HEK293T (cell line): ENCODE measurements around the gene PCBP3.

Source experiments
- CTCF ChIA-PET: fragments of 350-600 bp; formaldehyde crosslinking; extraction: SDS; loops from one replicate; lab custom pipeline; 2021; ENCODE audit warnings: antibody characterized with exemption, inconsistent platforms; lab: Yijun Ruan, JAX
- POLR2A ChIA-PET: fragments of 350-600 bp; formaldehyde crosslinking; extraction: SDS; loops from one replicate; lab custom pipeline; 2020; ENCODE audit warnings: antibody characterized with exemption, inconsistent platforms; lab: Yijun Ruan, JAX
- DNase-seq: peaks from one replicate; pipeline ENCODE4 v3.0.0; 2012; ENCODE audit warnings: mixed read lengths; ENCODE audit errors: extremely low spot score
- ARNT ChIP-seq: fragments of 450-650 bp; IDR thresholded peaks from 2 replicates; pipeline ENCODE4 v1.6.1; 2017; ENCODE audit warnings: mild to moderate bottlenecking
- BHLHE40 ChIP-seq: fragments of 450-650 bp; IDR thresholded peaks from 2 replicates; pipeline ENCODE4 v1.6.1; 2016; ENCODE audit warnings: mild to moderate bottlenecking, moderate library complexity, borderline replicate concordance
- CTBP1 ChIP-seq: fragments of 450-650 bp; IDR thresholded peaks from 2 replicates; pipeline ENCODE4 v1.6.1; 2016; ENCODE audit warnings: borderline replicate concordance
- ELF4 ChIP-seq: fragments of 450-650 bp; IDR thresholded peaks from 2 replicates; pipeline ENCODE4 v1.6.1; 2017; ENCODE audit warnings: antibody characterized with exemption
- FOXA1 ChIP-seq: fragments of 450-650 bp; IDR thresholded peaks from 2 replicates; pipeline ENCODE4 v1.6.1; 2016; ENCODE audit warnings: mild to moderate bottlenecking
- FOXK2 ChIP-seq: fragments of 450-650 bp; IDR thresholded peaks from 2 replicates; pipeline ENCODE4 v1.6.1; 2016; ENCODE audit warnings: mild to moderate bottlenecking
- FOXM1 ChIP-seq: fragments of 450-650 bp; IDR thresholded peaks from 2 replicates; pipeline ENCODE4 v1.6.1; 2017; ENCODE audit warnings: mild to moderate bottlenecking, borderline replicate concordance
- HDGF ChIP-seq: fragments of 450-650 bp; IDR thresholded peaks from 2 replicates; pipeline ENCODE4 v1.6.1; 2017; ENCODE audit warnings: antibody characterized with exemption, borderline replicate concordance
- L3MBTL2 ChIP-seq: fragments of 450-650 bp; conservative IDR thresholded peaks from 2 replicates; pipeline ENCODE4 v1.6.1; 2016; ENCODE audit warnings: mild to moderate bottlenecking
- LEF1 ChIP-seq: fragments of 450-650 bp; IDR thresholded peaks from 2 replicates; pipeline ENCODE4 v1.6.1; 2017; ENCODE audit warnings: mild to moderate bottlenecking, borderline replicate concordance
- NFRKB ChIP-seq: fragments of 450-650 bp; IDR thresholded peaks from 2 replicates; pipeline ENCODE4 v1.6.1; 2016; ENCODE audit warnings: mild to moderate bottlenecking, moderate library complexity
- PKNOX1 ChIP-seq: fragments of 450-650 bp; IDR thresholded peaks from 2 replicates; pipeline ENCODE4 v1.6.1; 2016
- SP1 ChIP-seq: fragments of 450-650 bp; IDR thresholded peaks from 2 replicates; pipeline ENCODE4 v1.6.1; 2017
- SUZ12 ChIP-seq: fragments of 450-650 bp; IDR thresholded peaks from 2 replicates; pipeline ENCODE4 v1.6.1; 2016; ENCODE audit warnings: mild to moderate bottlenecking
- TARDBP ChIP-seq: fragments of 450-650 bp; IDR thresholded peaks from 2 replicates; pipeline ENCODE4 v1.6.1; 2016
- ZNF384 ChIP-seq: fragments of 450-650 bp; IDR thresholded peaks from 2 replicates; pipeline ENCODE4 v1.6.1; 2016

PCBP3 gene

GRCh38 chr21:45859041-45859761 lies 215.7 kb downstream of the PCBP3 start:
- TF ChIP-seq ZNF384 (no peak), ELF4 (no peak), L3MBTL2 (no peak), PKNOX1 (no peak), HDGF (no peak), SUZ12 (no peak), NFRKB (no peak), BHLHE40 (no peak)
- ChIA-PET CTCF (no interaction called here), POLR2A (no interaction called here)
- DNase-seq, result no peak

GRCh38 chr21:45859762-45860357 lies 216.3 kb downstream of the PCBP3 start:
- POLR2A ChIA-PET, result no interaction called here
- CTCF ChIA-PET, result no interaction called here
- TF ChIP-seq BHLHE40 (no peak), FOXK2 (no peak), L3MBTL2 (no peak), LEF1 (no peak), CTBP1 (no peak), FOXA1 (no peak), TARDBP (no peak), FOXM1 (no peak), HDGF (no peak), SUZ12 (no peak), ARNT (no peak)
- no peak for DNase-seq

GRCh38 chr21:45860493-45861155 lies 217.1 kb downstream of the PCBP3 start:
- no peak for DNase-seq
- POLR2A ChIA-PET, result no interaction called here
- TF ChIP-seq NFRKB, result no peak
- no peak for TF ChIP-seq PKNOX1
- no peak for TF ChIP-seq CTBP1
- TF ChIP-seq FOXA1, result no peak
- CTCF ChIA-PET, result no interaction called here

- CTCF ChIA-PET, result no interaction called here
Measured at GRCh38 chr21:45861156-45861870, 217.8 kb downstream of the PCBP3 start.

GRCh38 chr21:45862543-45863207 lies 219.2 kb downstream of the PCBP3 start:
- DNase-seq, result no peak
- TF ChIP-seq ELF4, result no peak
- TF ChIP-seq FOXA1, result no peak
- no peak for TF ChIP-seq SUZ12
- no peak for TF ChIP-seq BHLHE40
- TF ChIP-seq TARDBP, result no peak
- TF ChIP-seq HDGF, result no peak
- no peak for TF ChIP-seq FOXK2
- TF ChIP-seq L3MBTL2, result no peak
- no peak for TF ChIP-seq SP1
- TF ChIP-seq LEF1, result no peak
- no peak for TF ChIP-seq NFRKB
- no peak for TF ChIP-seq ZNF384
- TF ChIP-seq CTBP1, result no peak
- no peak for TF ChIP-seq FOXM1
- TF ChIP-seq ARNT, result no peak
- TF ChIP-seq PKNOX1, result no peak
- ChIA-PET CTCF (no interaction called here), POLR2A (no interaction called here)

More at GRCh38 chr21:45861156-45861870, 217.8 kb downstream of the PCBP3 start:
- no peak for DNase-seq
- TF ChIP-seq PKNOX1, result no peak
- TF ChIP-seq ELF4, result no peak
- no peak for TF ChIP-seq ZNF384
- POLR2A ChIA-PET, result no interaction called here
